NCI-H774 (cell line): Measurements from ENCODE around the gene NFKBIB.

Source experiments
- DNase-seq: peaks from one replicate; lab custom pipeline; 2025; lab: John Stamatoyannopoulos, UW

Gene NFKBIB

DNA sequence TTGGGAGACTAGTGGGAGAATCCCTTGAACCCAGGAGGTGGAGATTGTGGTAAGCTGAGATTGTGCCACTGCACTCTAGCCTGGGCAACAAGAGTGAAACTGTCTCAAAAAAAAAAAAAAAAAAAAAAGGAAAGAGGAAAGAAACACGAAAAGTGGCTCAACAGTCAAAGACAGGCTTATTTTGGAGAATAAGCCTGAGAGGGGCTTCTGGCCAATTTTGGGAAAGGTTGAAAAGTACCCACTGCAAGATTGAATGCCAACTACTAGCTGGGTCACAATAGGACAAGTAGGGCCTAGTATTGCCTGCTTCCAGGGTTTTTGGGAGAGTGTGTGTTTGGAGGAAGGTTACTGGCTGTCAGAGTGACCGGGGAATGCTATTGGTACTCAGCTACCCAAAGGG, 58.5 kb downstream of the NFKBIB start:
- DNase-seq: no peak
